Activated CD8-positive, alpha-beta memory T cell treated with anti-CD3 and anti-CD28 coated beads for 1 hour (primary cell): ENCODE measurements around the gene TSC22D1.
A peak's percentile ranks its signal among the peaks of the same experiment; 100 is the strongest.

Experiments used
- DNase-seq, 2 donors: peaks; one replicate each; pipeline ENCODE4 v3.0.0-alpha.2; 2020; ENCODE audit warnings: low read depth in 1 of 2; ENCODE audit errors: extremely low read depth in 1 of 2

The TSC22D1 gene

GRCh38 chr13:44455769-44456168 lies 120.4 kb downstream of the TSC22D1 start:
- no peak for DNase-seq

DNA sequence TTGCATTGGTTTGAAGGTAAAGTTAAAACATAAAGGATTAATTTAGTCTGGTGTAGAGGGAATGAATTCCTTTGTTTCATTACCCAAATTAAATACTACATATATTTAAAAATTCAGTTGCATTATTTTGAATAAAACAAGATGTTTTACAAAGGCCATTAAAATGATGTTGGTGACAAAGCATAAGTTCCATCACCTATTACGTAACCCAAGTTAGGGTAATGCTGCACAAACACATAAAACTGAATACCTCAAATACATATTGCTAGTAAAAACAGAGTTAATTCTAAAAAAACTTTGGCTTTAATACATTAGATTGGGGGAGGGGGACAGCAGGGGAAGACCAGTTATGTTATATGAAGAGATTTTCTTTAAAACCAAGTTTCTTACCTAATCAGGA lies 122.2 kb downstream of the TSC22D1 start:
- DNase-seq = no peak

DNA sequence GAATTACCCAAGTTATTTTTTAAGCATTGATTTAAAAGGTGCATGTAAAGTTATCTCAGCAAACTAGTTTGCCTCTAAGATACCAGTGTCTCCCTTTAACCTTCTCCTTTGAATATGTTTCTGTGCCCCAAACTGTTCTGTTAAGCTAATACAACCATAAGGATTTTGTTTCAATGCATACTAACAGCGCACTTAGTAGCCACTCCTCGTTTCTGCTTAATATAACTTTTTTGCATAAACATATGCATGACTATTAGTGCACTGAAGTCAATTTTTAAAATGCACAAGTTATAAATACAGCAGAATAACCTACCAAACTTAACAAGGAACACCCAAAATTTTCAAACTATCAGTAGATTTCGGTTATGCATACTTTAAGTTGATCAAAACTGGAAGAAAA lies 123.1 kb downstream of the TSC22D1 start:
- DNase-seq = no peak

DNA sequence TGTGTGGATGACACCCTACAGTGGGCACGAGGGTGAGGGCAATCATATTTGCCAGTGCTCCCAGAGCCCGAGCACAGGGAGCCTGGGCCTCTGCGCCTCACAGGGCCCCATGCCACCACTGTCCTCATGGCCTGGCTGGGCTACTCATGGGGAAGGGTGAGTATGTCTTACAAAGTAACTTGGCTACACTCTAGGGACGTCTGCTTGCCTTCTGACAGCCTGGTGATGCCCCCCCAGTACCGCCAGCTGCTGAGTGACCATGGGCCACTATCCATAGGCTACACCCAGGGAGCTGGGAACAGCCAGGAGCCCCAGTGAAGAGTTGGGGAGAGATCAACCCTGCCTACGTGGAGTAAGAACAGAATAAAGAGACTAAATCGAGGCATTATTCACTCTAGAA lies 123.7 kb downstream of the TSC22D1 start:
- DNase-seq = no peak

DNA sequence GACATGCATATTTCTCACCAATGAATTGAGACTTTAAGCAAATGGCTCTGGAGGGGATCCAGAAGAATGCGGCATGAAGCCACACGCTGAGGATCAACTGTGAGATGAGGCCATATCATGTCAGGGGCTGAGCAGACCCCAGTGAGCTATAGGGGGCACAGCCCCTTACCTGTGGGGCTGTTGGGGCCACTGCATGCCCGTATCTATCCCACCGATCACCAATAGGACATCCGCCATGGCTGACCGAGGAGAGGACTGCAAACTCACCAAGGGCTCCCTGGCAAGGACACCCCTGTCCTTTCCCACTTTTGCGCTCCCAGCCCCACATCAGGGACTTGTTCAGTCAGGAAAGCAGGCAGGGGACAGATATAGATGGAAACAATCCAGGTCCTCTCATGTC lies 124.5 kb downstream of the TSC22D1 start:
- DNase-seq = no peak

DNA sequence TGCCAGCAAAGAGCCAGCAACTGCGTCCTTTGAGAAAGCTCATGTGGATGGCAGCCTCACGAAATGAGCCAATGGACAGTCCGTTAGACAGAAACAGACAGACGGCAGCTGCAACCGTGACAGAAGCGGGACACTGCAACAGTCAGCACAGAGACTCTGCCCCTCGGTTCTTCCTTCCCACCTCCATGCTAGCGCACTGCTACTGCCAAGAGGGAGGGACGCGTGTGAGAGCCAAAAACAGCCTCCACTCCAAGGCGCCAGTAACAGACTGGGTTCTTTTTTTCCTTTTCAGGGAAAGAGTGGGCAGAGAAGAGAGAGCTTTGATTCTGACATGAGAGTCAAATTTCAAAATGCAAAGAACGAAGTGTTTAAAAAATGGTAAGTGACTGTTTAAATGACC lies 125.0 kb downstream of the TSC22D1 start:
- DNase-seq = no peak

DNA sequence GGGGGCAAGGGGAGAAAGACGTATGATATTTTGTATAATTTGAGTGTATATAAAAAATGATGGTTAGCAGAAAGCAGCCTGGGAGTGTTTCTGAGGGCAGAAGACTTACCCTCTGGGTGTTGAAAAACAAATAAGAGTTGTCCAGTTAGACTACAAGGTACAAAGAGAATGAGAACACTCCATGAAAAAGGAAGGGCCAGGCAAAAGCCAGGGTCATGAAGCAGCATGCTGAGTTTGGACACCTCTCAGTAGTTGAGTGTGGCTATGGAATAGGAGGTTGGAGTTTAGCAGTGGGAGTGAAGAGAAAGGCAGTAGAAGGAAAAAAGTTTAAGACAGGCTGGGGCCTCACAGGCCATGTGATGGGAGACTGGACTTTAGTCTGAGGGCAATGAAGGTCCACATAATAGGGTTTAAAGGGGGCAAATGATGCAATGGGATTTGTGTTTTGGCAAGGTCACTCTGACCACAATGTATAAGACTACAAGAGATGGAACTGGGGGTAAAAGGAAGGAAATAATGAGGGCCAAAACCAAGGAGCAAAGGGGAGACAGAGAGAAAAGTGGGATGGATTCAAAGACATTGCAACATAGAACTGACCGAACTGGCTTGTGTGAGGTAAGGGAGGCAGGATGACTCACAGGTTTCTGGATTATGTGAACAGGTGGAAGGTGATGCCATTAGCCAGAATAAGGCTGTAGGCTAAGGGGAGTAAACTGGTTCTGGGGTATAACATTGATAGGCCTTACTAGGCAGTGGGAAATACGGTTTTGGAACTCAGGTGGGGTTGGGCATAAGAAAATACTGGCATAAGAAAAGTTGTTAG lies 125.9 kb downstream of the TSC22D1 start:
- no peak for DNase-seq

DNA sequence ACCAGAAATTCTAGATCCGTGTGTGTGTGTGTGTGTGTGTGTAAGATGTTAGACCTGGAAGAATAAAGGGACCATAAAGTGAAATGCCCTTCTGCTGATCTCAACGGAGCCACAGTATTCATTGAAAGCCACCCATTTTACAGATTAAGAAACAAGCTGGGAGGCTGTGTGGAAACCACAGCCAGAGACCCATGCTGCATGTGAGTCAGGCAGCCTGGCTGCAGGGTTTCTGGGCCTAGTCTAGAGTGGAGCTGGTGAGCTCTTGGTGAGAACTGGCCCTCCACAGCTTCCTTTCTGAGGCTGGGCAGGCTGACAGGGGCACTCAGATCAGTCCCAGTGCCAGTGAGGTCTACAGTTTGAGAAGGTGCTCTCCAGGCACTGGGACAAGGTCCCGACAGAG lies 127.3 kb downstream of the TSC22D1 start:
- no peak for DNase-seq

DNA sequence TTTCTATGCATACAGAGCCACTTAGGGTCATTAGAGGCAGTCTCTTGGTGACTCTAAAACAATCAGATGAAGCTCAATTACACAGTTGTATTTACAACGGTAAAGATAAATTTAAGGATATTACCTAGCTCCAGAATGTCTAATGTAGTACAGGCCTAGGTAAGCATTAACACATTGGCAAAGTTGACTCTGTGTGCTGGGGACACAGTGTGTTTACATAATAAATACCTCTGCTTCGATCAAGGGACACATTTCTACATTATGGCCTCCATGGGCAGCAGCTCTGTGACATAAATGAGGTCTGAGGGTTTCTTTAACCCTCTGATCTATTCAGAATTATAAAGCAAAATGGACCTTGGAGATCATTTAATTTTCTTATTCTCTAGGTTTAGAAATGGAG lies 127.8 kb downstream of the TSC22D1 start:
- DNase-seq = no peak

DNA sequence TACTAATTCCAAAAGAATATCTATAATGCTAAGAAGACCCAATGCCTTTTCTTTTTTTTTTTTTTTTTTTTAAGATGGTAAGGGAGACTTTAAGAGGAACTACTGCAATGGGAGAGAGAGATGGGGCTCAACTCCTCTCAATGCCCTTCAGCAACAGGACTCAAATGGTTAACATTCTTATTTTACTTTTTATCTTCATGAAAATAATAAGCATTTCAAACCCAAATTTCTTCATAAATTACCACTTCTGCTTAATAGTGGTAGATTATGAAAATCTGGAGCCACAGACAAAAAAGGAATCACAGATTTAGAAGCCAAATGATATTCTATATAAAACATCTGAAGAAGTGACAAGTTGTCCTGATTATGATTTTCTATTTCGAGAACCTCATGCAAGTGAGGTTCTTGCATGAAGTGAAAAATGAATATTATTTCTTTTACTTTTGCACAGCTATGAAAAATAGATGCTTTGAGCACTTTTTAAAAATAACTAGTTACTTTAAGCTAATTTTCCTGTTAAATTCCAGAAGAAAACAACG lies 128.3 kb downstream of the TSC22D1 start:
- no peak for DNase-seq

GRCh38 chr13:44440046-44440608 lies 136.0 kb downstream of the TSC22D1 start:
- no peak for DNase-seq

- no peak for DNase-seq
These were observed 136.6 kb downstream of the TSC22D1 start for GRCh38 chr13:44439452-44440024.

DNA sequence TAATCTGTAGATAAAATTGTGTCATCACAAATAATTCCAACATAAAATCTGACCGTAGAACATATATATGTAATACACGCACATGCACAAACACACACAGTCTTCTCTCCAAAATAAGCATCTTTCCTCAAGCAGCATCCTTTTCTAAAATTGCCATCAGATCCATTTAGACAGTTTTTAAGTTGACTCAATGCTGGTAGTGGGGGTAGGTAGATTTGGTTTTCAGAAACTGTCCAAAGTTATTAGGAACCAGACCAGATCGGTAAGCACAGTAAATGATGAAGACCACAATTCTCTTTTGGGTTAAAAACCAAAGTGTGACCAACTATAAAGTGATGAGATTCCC lies 137.9 kb downstream of the TSC22D1 start:
- no peak for DNase-seq

GRCh38 chr13:44437356-44438233 lies 138.5 kb downstream of the TSC22D1 start:
- DNase-seq = no peak

DNA sequence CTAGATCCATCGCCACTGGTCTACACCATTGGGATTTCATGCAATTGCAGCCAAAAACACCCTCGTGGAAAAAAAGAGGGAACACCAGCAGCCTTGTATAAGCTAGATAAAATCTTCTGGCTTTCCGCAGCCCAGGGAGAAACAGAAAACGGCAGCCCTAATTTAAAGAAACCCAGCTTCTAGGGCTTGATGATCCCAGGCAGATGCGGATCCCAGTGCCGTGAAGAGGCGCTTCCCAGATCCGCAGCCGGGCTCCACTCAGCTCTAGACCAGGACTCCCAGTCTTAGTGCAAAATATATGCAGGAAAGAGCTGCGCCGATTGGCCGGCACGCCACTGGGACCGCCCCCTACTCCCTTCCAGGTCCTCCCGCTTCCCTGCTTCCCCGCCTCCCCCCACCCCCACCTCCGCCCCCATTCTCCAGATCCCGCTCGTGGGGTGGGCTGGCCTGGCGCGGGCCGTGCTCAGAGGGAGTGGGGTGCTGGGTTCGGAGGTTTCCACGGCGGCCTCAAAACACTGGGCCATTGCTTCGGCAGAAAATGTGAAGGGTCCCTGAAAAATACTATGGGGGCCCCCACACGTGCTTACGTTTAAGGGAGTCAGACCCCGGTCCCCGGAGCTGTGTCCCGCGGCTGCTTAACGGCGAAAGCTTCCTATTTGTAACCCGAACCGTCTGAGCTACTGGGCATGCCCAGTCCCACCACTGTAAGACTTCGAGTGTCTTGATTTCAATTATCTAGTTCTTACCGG lies 139.4 kb downstream of the TSC22D1 start:
- peak in 1 of 2 donors; percentile 17 for DNase-seq

- no peak for DNase-seq
These were observed 140.1 kb downstream of the TSC22D1 start for GRCh38 chr13:44435919-44436510.

GRCh38 chr13:44435142-44435918 lies 140.8 kb downstream of the TSC22D1 start:
- peak; percentile 72 to 79 for DNase-seq

DNA sequence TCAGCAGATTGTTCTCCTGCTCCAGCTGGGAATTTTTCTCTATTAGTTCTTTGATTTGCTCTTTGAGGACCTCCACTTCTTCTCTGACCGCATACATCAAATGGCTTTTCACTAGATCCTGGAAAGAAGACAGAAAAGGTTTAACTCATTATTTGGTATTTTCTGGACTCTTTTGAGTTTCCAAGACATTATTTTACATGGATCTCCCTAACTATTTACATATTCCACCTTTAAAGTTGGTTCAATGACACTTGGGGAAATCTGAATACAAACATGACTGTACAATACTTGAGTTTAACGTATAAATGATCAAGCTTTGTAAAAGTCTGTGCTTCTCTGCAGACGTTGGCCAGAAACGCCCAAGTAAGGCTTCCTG lies 141.4 kb downstream of the TSC22D1 start:
- DNase-seq = no peak
